Tibial nerve (tissue), 4 donors: ENCODE results near the gene SLIT3. TPM values are rescaled to one million over a fixed set of nuclear protein-coding genes. Genes with fewer than 3 reads are reported as not detected.

ENCODE experiments used
- DNase-seq, 2 donors: peaks; one replicate each; pipeline ENCODE4 v3.0.0-alpha.2; 2019; ENCODE audit warnings: low spot score in 2 of 2
- H3K27ac ChIP-seq, 4 donors: fragments of 200-600 bp; sonication (generic) in 3 of 4; one replicate each; pipeline ENCODE4 v1.5.1; 2017 to 2019; ENCODE audit warnings: mild to moderate bottlenecking in 1 of 4
- H3K27me3 ChIP-seq, 2 donors: fragments of 200-600 bp; sonication (generic) in 1 of 2; one replicate each; pipeline versions ENCODE4 v1.5.1 to v1.6.0; 2017 to 2019
- H3K36me3 ChIP-seq, 3 donors: fragments of 200-600 bp; sonication (generic); one replicate each; pipeline ENCODE4 v1.5.1; 2018 to 2019
- H3K4me1 ChIP-seq, 4 donors: fragments of 200-600 bp; sonication (generic) in 3 of 4; one replicate each; pipeline ENCODE4 v1.5.1; 2017 to 2019
- H3K4me3 ChIP-seq, 4 donors: fragments of 200-600 bp; sonication (generic) in 3 of 4; one replicate each; pipeline ENCODE4 v1.5.1; 2017 to 2019; ENCODE audit warnings: mild to moderate bottlenecking in 1 of 4, moderate library complexity in 1 of 4
- H3K9me3 ChIP-seq, 4 donors: fragments of 200-600 bp; sonication (generic) in 3 of 4; one replicate each; pipeline ENCODE4 v1.5.1; 2017 to 2019
- EP300 ChIP-seq, 2 donors: sonication (generic); formaldehyde crosslinking; IDR thresholded peaks; one replicate each; pipeline ENCODE4 v1.6.1; 2017; ENCODE audit warnings: antibody characterized with exemption in 2 of 2, mild to moderate bottlenecking in 1 of 2
- POLR2A ChIP-seq, 2 donors: fragments of 450-650 bp; IDR thresholded peaks; one replicate each; pipeline ENCODE4 v1.6.1; 2017; ENCODE audit warnings: antibody characterized with exemption in 2 of 2, mild to moderate bottlenecking in 2 of 2, moderate library complexity in 2 of 2
- WGBS, 2 donors: methylation state at CpG; one replicate each; pipeline ENCODE4 v1.1.5; 2018; 5-methylcytosine and 5-hydroxymethylcytosine counted together
- total RNA-seq, 4 donors: library from RNA; depleted of rRNA; stranded (reverse); fragments of >200 nt; gene quantifications; one replicate each; pipeline ENCODE4 v1.1.0, GENCODE V29; 2016
- TF ChIP-seq, protein P1 (sequence below), 5 experiments: fragments of 200-600 bp in 3 of 5; fragments of 450-650 bp in 2 of 5; sonication (generic) in 3 of 5; IDR thresholded peaks; one replicate each; pipeline ENCODE4 v1.5.1; 2016 to 2019; ENCODE audit warnings: antibody characterized with exemption in 5 of 5, mild to moderate bottlenecking in 3 of 5, moderate library complexity in 2 of 5

Gene SLIT3
- total RNA-seq, 4 donors from 2014 or later: 16.6 to 39.0 (median 20.2) TPM

DNA sequence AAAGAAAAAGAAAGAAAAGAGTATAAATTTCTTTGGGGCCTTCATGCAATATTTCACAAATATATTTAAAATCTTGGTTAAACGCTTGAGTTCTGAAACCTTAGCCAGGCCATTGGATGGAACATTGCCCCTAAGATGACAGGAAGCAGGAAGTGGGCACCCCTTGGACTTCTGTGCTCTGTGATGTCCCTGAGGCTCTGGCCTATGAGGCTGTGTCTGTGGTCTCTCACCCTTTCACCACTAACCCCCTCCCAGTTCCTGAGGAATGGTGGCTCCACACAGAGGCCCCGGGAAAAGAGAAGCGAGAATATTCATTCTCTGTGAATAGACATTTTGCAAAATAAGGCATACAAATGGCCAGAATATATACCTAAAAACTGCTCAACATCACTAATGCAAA, 401.3 kb downstream of the SLIT3 start:
- no peak overlapping the region for H3K4me3 ChIP-seq
- H3K27me3 ChIP-seq: no peaks in the 10 kb centered on the region
- H3K4me1 ChIP-seq: no peaks in the 10 kb centered on the region
- 83 to 87% methylated on average over 3 of the region's 3 CpGs for WGBS, 2 donors
- no peaks in the 10 kb centered on the region for H3K9me3 ChIP-seq
- DNase-seq: no peak
- no peak overlapping the region for H3K27ac ChIP-seq
- TF ChIP-seq POLR2A (IDR thresholded peaks at IDR 0.05): no peak
- TF ChIP-seq, protein P1, sequence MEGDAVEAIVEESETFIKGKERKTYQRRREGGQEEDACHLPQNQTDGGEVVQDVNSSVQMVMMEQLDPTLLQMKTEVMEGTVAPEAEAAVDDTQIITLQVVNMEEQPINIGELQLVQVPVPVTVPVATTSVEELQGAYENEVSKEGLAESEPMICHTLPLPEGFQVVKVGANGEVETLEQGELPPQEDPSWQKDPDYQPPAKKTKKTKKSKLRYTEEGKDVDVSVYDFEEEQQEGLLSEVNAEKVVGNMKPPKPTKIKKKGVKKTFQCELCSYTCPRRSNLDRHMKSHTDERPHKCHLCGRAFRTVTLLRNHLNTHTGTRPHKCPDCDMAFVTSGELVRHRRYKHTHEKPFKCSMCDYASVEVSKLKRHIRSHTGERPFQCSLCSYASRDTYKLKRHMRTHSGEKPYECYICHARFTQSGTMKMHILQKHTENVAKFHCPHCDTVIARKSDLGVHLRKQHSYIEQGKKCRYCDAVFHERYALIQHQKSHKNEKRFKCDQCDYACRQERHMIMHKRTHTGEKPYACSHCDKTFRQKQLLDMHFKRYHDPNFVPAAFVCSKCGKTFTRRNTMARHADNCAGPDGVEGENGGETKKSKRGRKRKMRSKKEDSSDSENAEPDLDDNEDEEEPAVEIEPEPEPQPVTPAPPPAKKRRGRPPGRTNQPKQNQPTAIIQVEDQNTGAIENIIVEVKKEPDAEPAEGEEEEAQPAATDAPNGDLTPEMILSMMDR (IDR thresholded peaks at IDR 0.05): no peak
- no peak for TF ChIP-seq EP300 (IDR thresholded peaks at IDR 0.05)
- no peaks in the 10 kb centered on the region for H3K36me3 ChIP-seq

- Histone ChIP-seq H3K9me3 (no peaks in the 10 kb centered on the region), H3K4me1 (no peaks in the 10 kb centered on the region), H3K27ac (no peak overlapping the region), H3K27me3 (no peaks in the 10 kb centered on the region), H3K36me3 (no peaks in the 10 kb centered on the region), H3K4me3 (no peak overlapping the region)
- no peak for DNase-seq
- 85 to 89% methylated on average over 4 of the region's 4 CpGs for WGBS, 2 donors
- no peak for TF ChIP-seq EP300 (IDR thresholded peaks at IDR 0.05)
- TF ChIP-seq, protein P1 (IDR thresholded peaks at IDR 0.05): no peak
- TF ChIP-seq POLR2A (IDR thresholded peaks at IDR 0.05): no peak
Observed at GRCh38 chr5:168899264-168899663, 401.7 kb downstream of the SLIT3 start.

DNA sequence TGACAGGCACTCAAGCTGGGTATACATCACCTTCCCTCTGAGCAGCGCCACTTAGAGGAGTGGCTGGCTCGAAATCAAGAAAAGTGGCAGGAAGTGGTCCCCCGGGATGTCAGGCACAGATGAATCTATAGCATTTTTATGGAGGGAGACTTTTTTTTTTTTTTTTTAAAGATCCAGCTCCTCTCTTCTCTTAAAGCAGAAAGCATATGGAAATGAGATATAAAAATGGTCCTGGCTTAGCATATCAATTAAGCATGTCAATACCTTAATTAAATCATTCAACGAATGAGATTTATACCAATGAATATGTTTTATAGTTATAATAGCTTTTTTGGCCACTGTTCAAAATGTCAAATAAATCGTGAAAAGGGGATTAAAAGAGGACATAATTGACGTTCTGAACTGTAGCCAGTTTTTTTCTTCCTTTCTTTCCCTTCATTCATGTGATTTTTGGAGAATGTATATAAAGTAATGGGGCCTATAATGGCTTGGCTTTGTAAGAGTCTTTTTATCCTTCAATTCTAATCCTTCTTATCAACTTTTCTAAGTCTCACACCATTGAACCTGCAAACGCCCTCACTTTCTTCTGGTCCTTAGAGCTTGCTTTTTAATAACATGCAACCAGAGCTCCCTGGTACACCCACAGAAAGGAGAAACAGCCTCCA, 402.6 kb downstream of the SLIT3 start:
- H3K27ac ChIP-seq: no peak overlapping the region
- H3K36me3 ChIP-seq: no peaks in the 10 kb centered on the region
- H3K4me1 ChIP-seq: no peaks in the 10 kb centered on the region
- no peak overlapping the region for H3K4me3 ChIP-seq
- WGBS, 2 donors: 42 to 48% methylated on average over 7 of the region's 7 CpGs
- no peaks in the 10 kb centered on the region for H3K9me3 ChIP-seq
- TF ChIP-seq, protein P1 (IDR thresholded peaks at IDR 0.05): no peak
- TF ChIP-seq EP300 (IDR thresholded peaks at IDR 0.05): no peak
- TF ChIP-seq POLR2A (IDR thresholded peaks at IDR 0.05): no peak
- H3K27me3 ChIP-seq: no peaks in the 10 kb centered on the region
- DNase-seq: no peak

DNA sequence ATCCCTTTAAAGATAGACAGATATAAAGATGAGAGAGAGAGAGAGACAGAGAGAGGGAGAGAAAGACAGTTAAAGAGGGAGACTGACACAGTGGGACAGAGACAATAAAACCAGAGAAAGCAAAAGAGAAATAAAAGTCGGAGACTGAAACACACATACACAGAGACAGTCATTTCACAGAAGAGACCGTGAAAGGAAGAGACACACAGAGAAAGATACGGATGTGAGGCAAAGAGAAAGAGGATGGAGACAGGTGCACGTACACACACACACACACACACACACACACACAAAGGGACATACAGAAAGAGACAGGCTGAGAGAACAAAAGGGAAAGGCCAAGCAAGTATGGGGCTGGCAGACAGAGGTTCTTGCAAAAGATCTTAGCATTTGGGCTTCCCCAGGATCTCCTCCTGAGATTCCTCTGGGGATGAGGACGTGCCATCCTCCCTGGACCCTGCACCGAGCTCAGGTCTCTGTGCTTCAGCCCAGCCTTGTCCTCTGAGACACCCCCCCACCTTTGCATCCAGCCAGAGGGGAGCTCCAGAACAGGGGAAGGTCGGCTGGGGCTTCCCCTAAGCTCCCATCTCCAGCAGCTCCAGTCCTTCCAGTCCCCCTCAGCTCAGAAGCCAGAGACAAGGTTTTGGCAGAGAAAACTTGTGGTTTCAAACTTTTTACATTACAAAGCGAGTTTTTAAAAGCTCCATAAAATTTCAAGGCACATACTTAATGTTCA, 403.4 kb downstream of the SLIT3 start:
- Histone ChIP-seq H3K36me3 (no peaks in the 10 kb centered on the region), H3K9me3 (no peaks in the 10 kb centered on the region), H3K4me1 (no peaks in the 10 kb centered on the region), H3K27ac (no peak overlapping the region), H3K27me3 (no peaks in the 10 kb centered on the region), H3K4me3 (no peak overlapping the region)
- TF ChIP-seq, protein P1 (IDR thresholded peaks at IDR 0.05): no peak
- TF ChIP-seq EP300 (IDR thresholded peaks at IDR 0.05): no peak
- DNase-seq: no peak
- WGBS, 2 donors: 73 to 78% methylated on average over 7 to 8 of the region's 8 CpGs

- no peak for DNase-seq
- Histone ChIP-seq H3K27me3 (no peaks in the 10 kb centered on the region), H3K27ac (no peak overlapping the region), H3K4me3 (no peak overlapping the region), H3K4me1 (no peaks in the 10 kb centered on the region), H3K9me3 (no peaks in the 10 kb centered on the region), H3K36me3 (no peaks in the 10 kb centered on the region)
- 86 to 89% methylated on average over 5 of the region's 5 CpGs for WGBS, 2 donors
- TF ChIP-seq POLR2A (IDR thresholded peaks at IDR 0.05) (no peak), EP300 (IDR thresholded peaks at IDR 0.05) (no peak)
- TF ChIP-seq, protein P1 (IDR thresholded peaks at IDR 0.05): no peak
Observed at GRCh38 chr5:168895295-168896071, 405.5 kb downstream of the SLIT3 start.
